ENCODE results near the gene NR2C2. TPM values are rescaled to one million over a fixed set of nuclear protein-coding genes. Genes with fewer than 3 reads are reported as not detected.

Gene NR2C2
- total RNA-seq, 1 experiment from 2014 or later = 38.5 TPM

DNA sequence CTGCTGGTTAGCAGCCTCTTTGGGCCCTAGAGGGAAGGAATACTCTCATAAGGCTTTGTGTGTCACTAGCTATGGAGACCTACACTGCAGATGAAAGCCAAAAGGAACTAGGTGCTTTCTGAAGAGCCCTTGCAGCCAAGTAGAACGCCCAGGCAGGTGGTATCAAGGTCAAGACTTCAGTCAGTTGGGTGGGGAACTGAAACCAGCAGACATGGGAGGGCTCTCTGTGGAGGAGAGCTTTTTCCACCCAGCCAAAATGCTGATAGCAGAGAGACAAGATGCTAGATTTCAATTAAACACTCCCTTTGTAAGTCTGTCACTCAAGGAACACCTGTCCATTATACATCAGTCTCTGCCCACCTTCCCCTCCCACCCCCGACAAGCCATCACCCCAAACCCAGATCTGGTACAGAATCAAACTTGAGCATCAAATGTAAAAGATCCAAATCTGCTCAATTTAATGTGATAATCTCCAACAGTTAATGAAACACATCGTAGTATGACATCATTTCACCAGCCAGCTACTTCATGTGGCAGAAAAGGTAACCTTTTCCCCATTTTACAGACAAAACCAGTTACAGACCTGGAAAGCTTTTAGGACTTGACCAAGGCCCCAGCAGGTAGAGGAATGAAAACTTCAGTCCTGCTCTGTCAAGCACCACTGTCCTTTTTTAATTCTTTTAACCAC, 103.2 kb downstream of the NR2C2 start:
- no peak for DNase-seq
- Histone ChIP-seq H3K4me2 (ENCODE audit: insufficient read depth, insufficient read length, low read length) (no peak overlapping the region), H3K27ac (ENCODE audit: insufficient read length, low read depth, low read length) (no peak overlapping the region), H2AFZ (ENCODE audit: low read length) (no peak overlapping the region), H3K4ac (ENCODE audit: low read depth, low read length) (no peak overlapping the region), H4K91ac (ENCODE audit: insufficient read length, low read depth, low read length) (no peak overlapping the region), H3K23me2 (ENCODE audit: insufficient read length, low read depth, low read length, poor library complexity, severe bottlenecking) (no peaks in the 10 kb centered on the region), H4K20me1 (ENCODE audit: control insufficient read depth, insufficient read depth, insufficient read length) (peaks cover 2% of the 10 kb centered on the region), H2BK12ac (ENCODE audit: insufficient read length, low read depth, low read length) (no peak overlapping the region), H2BK5ac (ENCODE audit: insufficient read length, low read length) (no peak overlapping the region), H3K56ac (ENCODE audit: insufficient read length, low read depth, low read length) (no peak overlapping the region), H3K27me3 (ENCODE audit: insufficient read depth, low read length) (no peaks in the 10 kb centered on the region), H2AK5ac (ENCODE audit: insufficient read length, low read length) (no peak overlapping the region), H3T11ph (ENCODE audit: low read length) (no peak overlapping the region), H3K23ac (ENCODE audit: insufficient read length, low read depth, low read length) (no peak overlapping the region), H3K9me3 (ENCODE audit: control insufficient read depth, low read depth, low read length) (no peaks in the 10 kb centered on the region), H3K79me2 (ENCODE audit: insufficient read depth, low read length) (peaks cover 2% of the 10 kb centered on the region; the same call in 1 of the 2 replicates), H2BK15ac (ENCODE audit: low read depth, low read length) (no peak overlapping the region), H3K14ac (ENCODE audit: insufficient read depth, low read length) (no peak overlapping the region), H3K9ac (ENCODE audit: extremely low read depth, insufficient read length, low read length) (no peak overlapping the region), H3K18ac (ENCODE audit: insufficient read length, low read depth, low read length) (no peak overlapping the region), H3K79me1 (ENCODE audit: insufficient read depth, low read depth, low read length, poor library complexity, severe bottlenecking) (no peaks in the 10 kb centered on the region), H4K5ac (ENCODE audit: insufficient read length, low read depth, low read length) (no peak overlapping the region), H2BK20ac (ENCODE audit: low read depth, low read length, poor library complexity, severe bottlenecking) (no peak overlapping the region), H2BK120ac (ENCODE audit: low read depth, low read length, poor library complexity, severe bottlenecking) (no peak overlapping the region), H3K4me1 (ENCODE audit: insufficient read depth, low read length) (no peaks in the 10 kb centered on the region), H4K8ac (replicated peaks; ENCODE audit: insufficient read length, low read depth, low read length) (no peak overlapping the region)
- peaks cover 30 to 86% (median 74%) of the 10 kb centered on the region in 3 experiments; a peak in 6 of 7 replicates for H3K36me3 Mint-ChIP-seq (ENCODE audit: insufficient read depth in 1 of 3, low read depth in 3 of 3)
- TF ChIP-seq, protein P1, sequence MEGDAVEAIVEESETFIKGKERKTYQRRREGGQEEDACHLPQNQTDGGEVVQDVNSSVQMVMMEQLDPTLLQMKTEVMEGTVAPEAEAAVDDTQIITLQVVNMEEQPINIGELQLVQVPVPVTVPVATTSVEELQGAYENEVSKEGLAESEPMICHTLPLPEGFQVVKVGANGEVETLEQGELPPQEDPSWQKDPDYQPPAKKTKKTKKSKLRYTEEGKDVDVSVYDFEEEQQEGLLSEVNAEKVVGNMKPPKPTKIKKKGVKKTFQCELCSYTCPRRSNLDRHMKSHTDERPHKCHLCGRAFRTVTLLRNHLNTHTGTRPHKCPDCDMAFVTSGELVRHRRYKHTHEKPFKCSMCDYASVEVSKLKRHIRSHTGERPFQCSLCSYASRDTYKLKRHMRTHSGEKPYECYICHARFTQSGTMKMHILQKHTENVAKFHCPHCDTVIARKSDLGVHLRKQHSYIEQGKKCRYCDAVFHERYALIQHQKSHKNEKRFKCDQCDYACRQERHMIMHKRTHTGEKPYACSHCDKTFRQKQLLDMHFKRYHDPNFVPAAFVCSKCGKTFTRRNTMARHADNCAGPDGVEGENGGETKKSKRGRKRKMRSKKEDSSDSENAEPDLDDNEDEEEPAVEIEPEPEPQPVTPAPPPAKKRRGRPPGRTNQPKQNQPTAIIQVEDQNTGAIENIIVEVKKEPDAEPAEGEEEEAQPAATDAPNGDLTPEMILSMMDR (conservative IDR thresholded peaks at IDR 0.05) = no peak
- no CpG with 5 or more reads among the region's 3 CpGs for WGBS (ENCODE audit: extremely low coverage, insufficient read length, low lambda C conversion rate)
- H3K27me3 Mint-ChIP-seq (ENCODE audit: low read depth) = no peaks in the 10 kb centered on the region
- H3K4me1 Mint-ChIP-seq = peaks cover 7 to 10% of the 10 kb centered on the region in 2 experiments; a peak in 3 of 4 replicates
- no peak overlapping the region for H3K4me3 Mint-ChIP-seq
- H3K9me3 Mint-ChIP-seq = no peaks in the 10 kb centered on the region
- H3K27ac Mint-ChIP-seq = no peak overlapping the region

Data from H9 (cell line).